ENCODE results near the gene CCDC106. TPM values are rescaled to one million over a fixed set of nuclear protein-coding genes. Genes with fewer than 3 reads are reported as not detected.

CCDC106 gene
- total RNA-seq, 1 experiment from 2014 or later: 36.0 TPM

GRCh38 chr19:55615543-55616394 is 32.2 kb upstream of the CCDC106 start:
- H3K36me3 ChIP-seq (ENCODE audit: low read depth, low read length): no peaks in the 10 kb centered on the region; the same call in 1 of the 2 replicates
- no peak overlapping the region for H2AFZ ChIP-seq (ENCODE audit: low read length)
- no peaks in the 10 kb centered on the region for H3K9me3 ChIP-seq (ENCODE audit: low read length)
- H3K9me2 ChIP-seq (replicated peaks; ENCODE audit: low read length): no peaks in the 10 kb centered on the region
- peaks cover 8% of the 10 kb centered on the region; the same call in 1 of the 2 replicates for H3K79me2 ChIP-seq (ENCODE audit: low read length)
- no peak overlapping the region for H3K27ac ChIP-seq (ENCODE audit: low read length)
- no peak for DNase-seq
- H3K9ac ChIP-seq (ENCODE audit: low read length): no peak overlapping the region
- no peak for TF ChIP-seq EZH2phosphoT487 (IDR thresholded peaks at IDR 0.05; ENCODE audit: borderline replicate concordance, low read length)
- no peak for TF ChIP-seq CTCF (conservative IDR thresholded peaks at IDR 0.05; ENCODE audit: low read depth, low read length)
- no peak for TF ChIP-seq EZH2 (IDR thresholded peaks at IDR 0.05; ENCODE audit: low read length, unreplicated experiment)
- ATAC-seq: no peak
- no peaks in the 10 kb centered on the region for H3K4me1 ChIP-seq (ENCODE audit: insufficient read depth, low read length)
- BruUV-seq (replicated peaks): no TSS peak
- H3K4me3 ChIP-seq (ENCODE audit: low read length): no peak overlapping the region
- no peaks in the 10 kb centered on the region for H3F3A ChIP-seq (ENCODE audit: low read length, unreplicated experiment)
- H3K4me2 ChIP-seq (ENCODE audit: low read length): no peak overlapping the region
- no peaks in the 10 kb centered on the region for H3K27me3 ChIP-seq (ENCODE audit: low read length)
- intact Hi-C loops (cut with micrococcal nuclease): no loop called here
- H4K20me1 ChIP-seq (ENCODE audit: low read length): no peaks in the 10 kb centered on the region; the same call in 1 of the 2 replicates
- POLR2A ChIA-PET (ENCODE audit: unreplicated experiment): no interaction called here
- CTCF ChIA-PET: no interaction called here

GRCh38 chr19:55616395-55616875 is 31.6 kb upstream of the CCDC106 start:
- Histone ChIP-seq H3K9me3 (ENCODE audit: low read length) (no peaks in the 10 kb centered on the region), H3K4me2 (ENCODE audit: low read length) (no peak overlapping the region), H2AFZ (ENCODE audit: low read length) (no peak overlapping the region), H3K9me2 (replicated peaks; ENCODE audit: low read length) (no peaks in the 10 kb centered on the region), H3F3A (ENCODE audit: low read length, unreplicated experiment) (no peaks in the 10 kb centered on the region), H3K79me2 (ENCODE audit: low read length) (peaks cover 5% of the 10 kb centered on the region; the same call in 1 of the 2 replicates), H4K20me1 (ENCODE audit: low read length) (no peaks in the 10 kb centered on the region; the same call in 1 of the 2 replicates), H3K27ac (ENCODE audit: low read length) (no peak overlapping the region), H3K4me1 (ENCODE audit: insufficient read depth, low read length) (no peaks in the 10 kb centered on the region), H3K27me3 (ENCODE audit: low read length) (no peaks in the 10 kb centered on the region), H3K9ac (ENCODE audit: low read length) (no peak overlapping the region), H3K36me3 (ENCODE audit: low read depth, low read length) (no peaks in the 10 kb centered on the region; the same call in 1 of the 2 replicates), H3K4me3 (ENCODE audit: low read length) (no peak overlapping the region)
- no TSS peak for BruUV-seq (replicated peaks)
- no peak for TF ChIP-seq EZH2 (IDR thresholded peaks at IDR 0.05; ENCODE audit: low read length, unreplicated experiment)
- TF ChIP-seq CTCF (conservative IDR thresholded peaks at IDR 0.05; ENCODE audit: low read depth, low read length): no peak
- no peak for TF ChIP-seq EZH2phosphoT487 (IDR thresholded peaks at IDR 0.05; ENCODE audit: borderline replicate concordance, low read length)
- DNase-seq: no peak
- ChIA-PET CTCF (no interaction called here), POLR2A (ENCODE audit: unreplicated experiment) (no interaction called here)
- no peak for ATAC-seq
- intact Hi-C loops (cut with micrococcal nuclease): no loop called here

GRCh38 chr19:55617426-55617825 is 30.6 kb upstream of the CCDC106 start:
- intact Hi-C loops (cut with micrococcal nuclease): no loop called here
- no TSS peak for BruUV-seq (replicated peaks)
- ChIA-PET POLR2A (ENCODE audit: unreplicated experiment) (no interaction called here), CTCF (no interaction called here)
- no peak overlapping the region for H2AFZ ChIP-seq (ENCODE audit: low read length)
- no peaks in the 10 kb centered on the region for H4K20me1 ChIP-seq (ENCODE audit: low read length)
- H3K4me1 ChIP-seq (ENCODE audit: insufficient read depth, low read length): no peaks in the 10 kb centered on the region
- no peaks in the 10 kb centered on the region for H3K9me3 ChIP-seq (ENCODE audit: low read length)
- no peak for TF ChIP-seq CTCF (conservative IDR thresholded peaks at IDR 0.05; ENCODE audit: low read depth, low read length)
- TF ChIP-seq EZH2 (IDR thresholded peaks at IDR 0.05; ENCODE audit: low read length, unreplicated experiment): no peak
- TF ChIP-seq EZH2phosphoT487 (IDR thresholded peaks at IDR 0.05; ENCODE audit: borderline replicate concordance, low read length): no peak
- no peak overlapping the region for H3K4me2 ChIP-seq (ENCODE audit: low read length)
- no peaks in the 10 kb centered on the region for H3K9me2 ChIP-seq (replicated peaks; ENCODE audit: low read length)
- H3K79me2 ChIP-seq (ENCODE audit: low read length): no peaks in the 10 kb centered on the region; the same call in 1 of the 2 replicates
- H3K27ac ChIP-seq (ENCODE audit: low read length): no peak overlapping the region
- H3K9ac ChIP-seq (ENCODE audit: low read length): no peak overlapping the region
- no peak overlapping the region for H3K4me3 ChIP-seq (ENCODE audit: low read length)
- H3F3A ChIP-seq (ENCODE audit: low read length, unreplicated experiment): no peaks in the 10 kb centered on the region
- ATAC-seq: no peak
- H3K36me3 ChIP-seq (ENCODE audit: low read depth, low read length): no peaks in the 10 kb centered on the region; the same call in 1 of the 2 replicates
- H3K27me3 ChIP-seq (ENCODE audit: low read length): no peaks in the 10 kb centered on the region
- no peak for DNase-seq
